OCI-LY7 (cell line): ENCODE measurements around the gene LRP1B. TPM values are rescaled to one million over a fixed set of nuclear protein-coding genes. Genes with fewer than 3 reads are reported as not detected.
A peak's percentile ranks its signal among the peaks of the same experiment; 100 is the strongest.

Experiments
- BruUV-seq: library from RNA; stranded (reverse); fragments of 400-500 nt; replicated peaks from 2 replicates; lab custom pipeline; 2021; lab: Mats Ljungman, UMichigan
- CTCF ChIA-PET: fragments of 300-600 bp; sonication (Branson Sonifier 250); formaldehyde crosslinking; loops from one replicate; lab custom pipeline; 2022; ENCODE audit warnings: antibody characterized with exemption; ENCODE audit not compliant: unreplicated experiment; lab: Charles Lee
- POLR2A ChIA-PET: fragments of 300-600 bp; sonication (Branson Sonifier 250); formaldehyde crosslinking; loops from one replicate; lab custom pipeline; 2022; ENCODE audit warnings: antibody characterized with exemption; lab: Charles Lee
- DNase-seq: peaks from one replicate; pipeline ENCODE4 v3.0.0-alpha.2; 2015; ENCODE audit warnings: low spot score
- H2AFZ ChIP-seq: fragments of 200-600 bp; sonication (generic), shearing (Covaris generic); 2 replicates; pipeline ENCODE4 v1.6.1; 2014; ENCODE audit warnings: mild to moderate bottlenecking, antibody characterized with exemption, low read length, moderate library complexity
- H3K27ac ChIP-seq: fragments of 200-600 bp; sonication (generic); 2 replicates; pipeline ENCODE4 v1.5.1; 2014; ENCODE audit warnings: mixed run types, low read depth, mild to moderate bottlenecking, moderate library complexity, low read length, inconsistent platforms; ENCODE audit not compliant: poor library complexity, severe bottlenecking
- H3K36me3 ChIP-seq: fragments of 200-600 bp; sonication (generic); 2 replicates; pipeline ENCODE4 v1.6.1; 2014; ENCODE audit warnings: mild to moderate bottlenecking, antibody characterized with exemption, low read length, moderate library complexity, mixed read lengths; ENCODE audit not compliant: insufficient read depth
- H3K4me1 ChIP-seq: fragments of 200-600 bp; sonication (generic); 2 replicates; pipeline ENCODE4 v1.5.1; 2014; ENCODE audit warnings: mild to moderate bottlenecking, low read length; ENCODE audit not compliant: insufficient read depth, poor library complexity, severe bottlenecking
- H3K4me2 ChIP-seq: fragments of 200-600 bp; sonication (generic); 2 replicates; pipeline ENCODE4 v1.6.1; 2014; ENCODE audit warnings: mild to moderate bottlenecking, low read length
- H3K4me3 ChIP-seq: fragments of 200-600 bp; sonication (generic); 2 replicates; pipeline ENCODE4 v1.5.1; 2014; ENCODE audit warnings: mild to moderate bottlenecking, low read depth, low read length; ENCODE audit not compliant: poor library complexity, severe bottlenecking
- H3K79me2 ChIP-seq: fragments of 200-600 bp; sonication (generic); 2 replicates; pipeline ENCODE4 v1.6.1; 2016; ENCODE audit warnings: low read depth, mild to moderate bottlenecking, low read length, moderate library complexity, mixed read lengths; ENCODE audit not compliant: insufficient read depth
- H3K9me2 ChIP-seq: fragments of 200-600 bp; sonication (generic); 2 replicates; pipeline ENCODE4 v1.6.1; 2016; ENCODE audit warnings: mild to moderate bottlenecking, low read length, mixed read lengths; ENCODE audit not compliant: insufficient read depth
- H3K9me3 ChIP-seq: fragments of 200-600 bp; sonication (generic); 2 replicates; pipeline ENCODE4 v1.6.1; 2014; ENCODE audit warnings: mild to moderate bottlenecking, mixed run types, low read length, mixed read lengths
- H4K20me1 ChIP-seq: fragments of 200-600 bp; sonication (generic); 2 replicates; pipeline ENCODE4 v1.6.1; 2014; ENCODE audit warnings: mild to moderate bottlenecking, antibody characterized with exemption, low read length, moderate library complexity, mixed read lengths; ENCODE audit not compliant: insufficient read depth
- EZH2phosphoT487 ChIP-seq: fragments of 200-600 bp; sonication (generic); IDR thresholded peaks from 2 replicates; pipeline ENCODE4 v1.6.1; 2018; ENCODE audit warnings: low read depth, borderline replicate concordance, mild to moderate bottlenecking, mixed run types, antibody characterized with exemption, low read length, moderate library complexity, mixed read lengths
- intact Hi-C: fragments of 100-400 bp; cut with micrococcal nuclease; formaldehyde crosslinking; loops from one replicate; pipeline ENCODE4 v1.10.0; 2022; ENCODE audit not compliant: unreplicated experiment
- total RNA-seq, 2 experiments: library from RNA; depleted of rRNA in 1 of 2; stranded (reverse); fragments of >200 nt in 1 of 2; shearing (Covaris generic) in 1 of 2; gene quantifications; 2 replicates each; pipeline ENCODE4 v1.2.3, GENCODE V29; 2014 to 2022
- TF ChIP-seq, protein P1 (sequence below): fragments of 200-600 bp; sonication (generic); conservative IDR thresholded peaks from 2 replicates; pipeline ENCODE4 v1.5.1; 2014; ENCODE audit warnings: mild to moderate bottlenecking, antibody characterized with exemption, low read length, moderate library complexity, mixed read lengths

The LRP1B gene
- total RNA-seq, 2 experiments from 2014 or later, result not detected

DNA sequence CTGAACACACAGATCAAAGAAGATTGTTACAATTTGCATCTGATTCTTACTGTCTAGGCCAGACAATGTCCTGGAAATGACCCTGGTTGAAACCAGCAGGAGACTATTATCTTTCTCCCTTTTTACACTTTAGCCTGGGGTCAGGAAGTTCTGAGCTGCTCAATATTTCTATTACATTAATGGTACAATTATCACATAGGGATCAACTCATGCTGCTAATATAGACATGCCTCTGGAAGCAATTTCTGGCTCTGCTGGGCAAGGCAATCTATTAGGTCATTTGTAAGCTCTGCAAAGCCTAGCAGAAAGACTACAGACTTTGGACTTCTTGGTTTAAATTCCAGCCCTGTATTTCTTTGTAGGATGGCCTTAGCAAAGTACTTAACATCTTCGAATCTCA is 205.3 kb downstream of the LRP1B start:
- no peak overlapping the region for H3K4me3 ChIP-seq
- H3K36me3 ChIP-seq, result no peaks in the 10 kb centered on the region
- ChIA-PET POLR2A (interaction anchor here (0.9 to 1.4 kb wide), 2 partner anchors 8 to 46 kb away, joined by 3 read pairs; no protein-coding TSS in a partner anchor), CTCF (no interaction called here)
- no peaks in the 10 kb centered on the region for H4K20me1 ChIP-seq
- no peak for DNase-seq
- no peaks in the 10 kb centered on the region for H3K4me1 ChIP-seq
- H3K4me2 ChIP-seq, result no peak overlapping the region
- no peaks in the 10 kb centered on the region for H3K79me2 ChIP-seq
- H3K9me3 ChIP-seq, result no peaks in the 10 kb centered on the region
- no peaks in the 10 kb centered on the region for H3K9me2 ChIP-seq
- intact Hi-C loops, result no loop called here
- H3K27ac ChIP-seq, result no peak overlapping the region
- H2AFZ ChIP-seq, result no peak overlapping the region
- BruUV-seq, result no TSS peak
- TF ChIP-seq EZH2phosphoT487, result no peak
- TF ChIP-seq, protein P1, sequence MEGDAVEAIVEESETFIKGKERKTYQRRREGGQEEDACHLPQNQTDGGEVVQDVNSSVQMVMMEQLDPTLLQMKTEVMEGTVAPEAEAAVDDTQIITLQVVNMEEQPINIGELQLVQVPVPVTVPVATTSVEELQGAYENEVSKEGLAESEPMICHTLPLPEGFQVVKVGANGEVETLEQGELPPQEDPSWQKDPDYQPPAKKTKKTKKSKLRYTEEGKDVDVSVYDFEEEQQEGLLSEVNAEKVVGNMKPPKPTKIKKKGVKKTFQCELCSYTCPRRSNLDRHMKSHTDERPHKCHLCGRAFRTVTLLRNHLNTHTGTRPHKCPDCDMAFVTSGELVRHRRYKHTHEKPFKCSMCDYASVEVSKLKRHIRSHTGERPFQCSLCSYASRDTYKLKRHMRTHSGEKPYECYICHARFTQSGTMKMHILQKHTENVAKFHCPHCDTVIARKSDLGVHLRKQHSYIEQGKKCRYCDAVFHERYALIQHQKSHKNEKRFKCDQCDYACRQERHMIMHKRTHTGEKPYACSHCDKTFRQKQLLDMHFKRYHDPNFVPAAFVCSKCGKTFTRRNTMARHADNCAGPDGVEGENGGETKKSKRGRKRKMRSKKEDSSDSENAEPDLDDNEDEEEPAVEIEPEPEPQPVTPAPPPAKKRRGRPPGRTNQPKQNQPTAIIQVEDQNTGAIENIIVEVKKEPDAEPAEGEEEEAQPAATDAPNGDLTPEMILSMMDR, result no peak

DNA sequence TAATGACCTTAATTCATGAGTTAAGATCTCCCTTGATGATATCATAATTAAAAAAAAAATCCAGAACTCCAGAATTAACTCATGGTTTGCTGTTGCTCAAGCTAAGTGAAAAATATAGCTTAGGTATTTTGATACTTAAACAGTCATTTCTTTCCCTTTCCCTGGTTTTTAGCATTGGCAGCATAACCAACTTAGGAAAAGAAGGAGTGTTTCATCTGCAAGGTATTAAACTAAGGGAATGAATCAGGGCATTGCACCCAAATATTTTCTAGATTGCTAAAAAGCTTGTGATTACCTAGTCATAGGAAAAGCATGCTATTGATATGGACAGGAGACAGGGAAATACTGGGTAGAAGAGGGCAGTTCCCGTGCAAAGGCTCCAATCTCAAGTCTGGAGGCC is 207.2 kb downstream of the LRP1B start:
- POLR2A ChIA-PET, result interaction anchor here (0.6 kb wide), 1 partner anchor 102 kb away, joined by 3 read pairs; no protein-coding TSS in a partner anchor
- H3K4me2 ChIP-seq, result no peak overlapping the region
- CTCF ChIA-PET, result no interaction called here
- no peaks in the 10 kb centered on the region for H3K9me2 ChIP-seq
- no peaks in the 10 kb centered on the region for H3K4me1 ChIP-seq
- H3K27ac ChIP-seq, result no peak overlapping the region
- TF ChIP-seq EZH2phosphoT487, result no peak
- TF ChIP-seq, protein P1, result no peak
- intact Hi-C loops, result no loop called here
- no peaks in the 10 kb centered on the region for H4K20me1 ChIP-seq
- no peak overlapping the region for H2AFZ ChIP-seq
- H3K79me2 ChIP-seq, result no peaks in the 10 kb centered on the region
- no peaks in the 10 kb centered on the region for H3K36me3 ChIP-seq
- no TSS peak for BruUV-seq
- H3K9me3 ChIP-seq, result no peaks in the 10 kb centered on the region
- DNase-seq, result no peak
- no peak overlapping the region for H3K4me3 ChIP-seq

DNA sequence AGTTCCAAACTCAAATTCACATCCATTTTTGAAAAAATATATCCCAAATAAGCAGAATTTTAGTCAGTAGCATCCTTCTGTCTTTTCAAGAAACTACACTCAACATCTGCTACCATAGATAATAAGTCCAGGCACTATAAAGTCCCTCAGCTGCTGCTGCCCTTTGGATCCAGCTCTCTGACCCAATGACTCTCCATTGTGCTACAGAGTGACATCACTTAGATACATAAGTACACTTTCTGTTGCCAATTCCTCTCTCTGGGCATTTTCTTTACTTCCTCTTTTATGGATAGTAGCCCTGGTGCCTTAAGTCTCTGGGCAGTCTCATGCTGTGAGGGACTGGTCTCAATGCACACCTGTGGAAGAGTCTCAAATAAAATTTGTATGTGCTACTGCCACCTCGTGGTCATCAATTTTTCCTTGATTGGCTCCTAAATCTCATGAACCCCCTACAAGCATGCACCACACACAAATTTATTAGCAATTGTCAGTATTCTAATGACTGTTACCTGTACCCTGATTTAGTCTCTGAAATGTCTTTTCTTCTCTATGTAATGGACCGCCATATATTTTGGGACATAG is 219.2 kb downstream of the LRP1B start:
- ChIA-PET POLR2A (no interaction called here), CTCF (interaction anchor here (0.6 kb wide), 1 partner anchor 412 kb away, joined by 3 read pairs; no protein-coding TSS in a partner anchor)
- no TSS peak for BruUV-seq
- H4K20me1 ChIP-seq, result no peaks in the 10 kb centered on the region
- no peaks in the 10 kb centered on the region for H3K79me2 ChIP-seq
- no peak overlapping the region for H3K27ac ChIP-seq
- H3K9me3 ChIP-seq, result no peaks in the 10 kb centered on the region
- no peaks in the 10 kb centered on the region for H3K36me3 ChIP-seq
- H3K4me3 ChIP-seq, result no peak overlapping the region
- no peak overlapping the region for H3K4me2 ChIP-seq
- no peaks in the 10 kb centered on the region for H3K4me1 ChIP-seq
- TF ChIP-seq, protein P1, result peak; percentile 73
- no peak for TF ChIP-seq EZH2phosphoT487
- intact Hi-C loops, result no loop called here
- DNase-seq, result peak; percentile 41
- H3K9me2 ChIP-seq, result no peaks in the 10 kb centered on the region
- H2AFZ ChIP-seq, result no peak overlapping the region
